Fibroblast of gingiva (primary cell): ENCODE measurements around the gene ECE1.
A peak's percentile ranks its signal among the peaks of the same experiment; 100 is the strongest.
"Not testable (repeated sequence)": the region's sequence is repeated elsewhere in the genome, so short reads cannot be mapped to it uniquely, and the experiment has no call there.

ENCODE experiments used
- DNase-seq: peaks from one replicate; pipeline ENCODE4 v3.0.0-alpha.2; 2011; ENCODE audit warnings: low read depth

Gene ECE1

DNA sequence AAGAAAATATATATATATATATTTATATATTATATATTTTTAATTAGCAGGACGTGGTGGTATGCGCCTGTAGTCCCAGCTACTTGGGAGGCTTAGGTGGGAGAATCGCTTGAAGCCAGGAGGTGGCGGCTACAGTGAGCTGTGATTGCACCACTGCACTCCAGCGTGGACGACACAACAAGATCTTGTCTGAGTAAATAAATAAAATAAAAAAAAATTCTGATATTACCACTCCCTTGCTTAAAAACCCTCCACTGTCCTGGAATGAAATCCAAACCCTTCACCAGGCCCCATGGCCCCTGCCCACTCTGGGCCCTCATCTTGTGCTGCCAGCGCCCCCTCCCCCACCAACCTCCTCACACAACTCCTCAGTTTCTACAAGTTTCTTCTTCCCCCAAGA is 1.7 kb upstream of the ECE1 start:
- no peak for DNase-seq

DNA sequence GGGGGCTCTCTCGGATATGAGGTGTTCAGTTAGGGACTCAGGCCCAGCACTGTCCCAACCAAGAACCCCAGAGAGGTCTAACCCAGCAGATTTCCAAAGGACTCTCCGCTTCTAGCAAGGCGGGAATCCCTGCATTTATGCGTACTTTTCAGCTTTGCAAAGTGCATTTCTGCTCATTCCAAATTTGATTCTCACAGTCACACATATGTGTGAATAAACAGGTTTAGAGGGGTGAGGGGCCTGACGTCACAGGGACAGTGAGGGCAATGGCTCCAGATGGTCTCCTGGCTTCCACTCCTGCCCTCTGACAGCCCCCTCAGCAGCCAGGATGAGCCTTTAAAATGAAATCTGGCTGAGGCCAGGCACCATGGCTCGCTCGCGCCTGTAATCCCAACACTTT is 921 bp upstream of the ECE1 start:
- no peak for DNase-seq

DNA sequence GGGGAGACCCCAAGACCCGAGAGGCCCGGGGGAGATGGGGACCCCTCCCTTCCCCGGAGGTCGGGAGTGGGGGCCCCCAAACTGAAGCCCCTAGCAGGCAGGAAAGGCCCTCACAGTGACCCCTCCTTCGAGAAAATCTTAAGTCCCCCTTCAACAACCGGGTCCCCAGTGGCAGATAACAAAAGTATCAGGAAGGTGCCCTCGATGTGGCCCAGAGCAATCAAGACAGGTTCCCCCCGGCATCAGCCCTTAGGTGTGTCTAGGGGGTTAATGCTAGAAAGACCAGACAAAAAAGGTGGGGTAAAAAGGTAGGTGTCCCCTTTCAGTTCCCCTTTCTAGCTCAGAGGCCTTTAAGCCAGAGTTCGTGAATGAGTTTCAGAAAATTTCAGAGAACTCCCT is 282 bp upstream of the ECE1 start:
- DNase-seq, result no peak

DNA sequence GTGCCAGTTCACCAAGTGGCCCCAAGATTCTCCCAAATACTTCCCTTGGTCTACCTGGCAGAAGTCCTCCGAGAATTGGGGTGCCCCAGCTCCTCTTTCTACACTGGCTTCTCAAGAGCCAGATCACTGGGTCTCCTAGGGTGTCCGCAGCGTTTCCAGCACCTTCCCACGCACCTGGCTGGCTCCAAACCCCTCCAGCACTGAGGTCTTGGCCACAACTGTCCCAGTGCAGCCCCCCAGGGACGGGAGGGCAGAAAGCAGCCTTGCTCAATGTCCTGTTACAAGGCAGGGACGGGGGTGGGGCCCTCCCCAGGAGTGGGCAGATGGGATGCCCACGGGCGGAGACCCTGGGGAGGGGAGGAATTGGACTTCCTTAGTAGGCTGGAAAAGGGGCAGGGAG is 1.1 kb downstream of the ECE1 start:
- no peak for DNase-seq

DNA sequence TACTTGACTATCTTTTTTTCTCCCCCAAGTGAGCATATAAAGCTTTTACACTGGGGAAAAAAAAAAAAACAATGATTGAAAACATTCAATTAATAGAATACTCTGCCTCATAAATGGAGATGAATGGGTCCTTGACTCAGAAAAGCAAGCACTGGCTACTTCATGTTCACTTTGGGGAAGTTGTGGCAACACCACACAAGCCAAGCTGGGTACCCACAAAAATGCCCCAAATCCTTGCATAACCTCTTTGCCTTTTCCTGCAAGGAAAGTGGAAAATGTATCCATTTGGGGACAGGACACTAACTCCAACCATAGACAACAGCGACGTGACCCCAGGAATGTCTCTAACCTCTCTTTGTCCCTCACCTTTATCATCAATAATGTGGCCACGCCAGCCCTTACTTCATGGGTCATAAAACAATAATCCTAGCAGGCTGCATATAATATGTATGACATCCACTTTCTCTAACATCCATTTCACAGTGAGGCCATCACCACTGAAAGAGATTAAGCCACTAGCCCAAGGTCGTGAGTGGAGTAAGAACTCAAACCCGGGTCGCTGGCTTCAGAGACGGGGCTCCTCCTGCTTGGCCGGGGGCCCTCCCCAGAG is 2.3 kb downstream of the ECE1 start:
- DNase-seq, result no peak

DNA sequence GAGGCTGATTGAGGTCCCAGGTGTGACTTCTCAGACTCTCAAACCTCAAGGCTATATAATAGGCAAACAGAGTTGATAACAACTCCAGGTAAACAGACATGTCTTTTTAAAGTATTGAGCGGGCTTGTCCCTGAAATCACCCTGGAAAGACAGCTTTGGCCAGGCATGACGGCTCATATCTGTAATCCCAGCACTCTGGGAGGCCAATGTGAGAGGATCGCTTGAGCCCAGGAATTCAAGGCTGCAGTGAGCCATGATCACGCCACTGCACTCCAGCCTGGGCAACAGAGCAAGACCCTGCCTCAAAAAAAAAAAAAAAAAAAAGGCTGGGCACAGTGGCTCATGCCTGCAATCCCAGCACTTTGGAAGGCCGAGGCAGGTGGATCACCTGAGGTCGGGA is 4.9 kb downstream of the ECE1 start:
- not testable (repeated sequence) for DNase-seq

DNA sequence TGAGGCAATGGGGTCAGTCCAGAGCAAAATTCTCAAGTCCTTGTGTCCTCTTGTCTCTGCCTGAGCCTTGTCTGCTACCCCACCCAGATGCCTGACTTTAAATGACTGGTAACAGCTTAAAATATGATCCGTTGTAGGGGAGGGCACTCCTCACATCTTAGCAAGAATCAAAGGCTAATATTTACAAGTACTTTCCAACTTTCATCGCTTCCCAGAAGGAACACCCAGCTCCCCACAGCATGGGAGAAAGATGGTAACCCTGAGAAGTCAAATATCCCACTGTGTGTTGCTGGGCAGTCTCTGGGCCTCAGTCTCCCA is 5.2 kb downstream of the ECE1 start:
- DNase-seq, result no peak

DNA sequence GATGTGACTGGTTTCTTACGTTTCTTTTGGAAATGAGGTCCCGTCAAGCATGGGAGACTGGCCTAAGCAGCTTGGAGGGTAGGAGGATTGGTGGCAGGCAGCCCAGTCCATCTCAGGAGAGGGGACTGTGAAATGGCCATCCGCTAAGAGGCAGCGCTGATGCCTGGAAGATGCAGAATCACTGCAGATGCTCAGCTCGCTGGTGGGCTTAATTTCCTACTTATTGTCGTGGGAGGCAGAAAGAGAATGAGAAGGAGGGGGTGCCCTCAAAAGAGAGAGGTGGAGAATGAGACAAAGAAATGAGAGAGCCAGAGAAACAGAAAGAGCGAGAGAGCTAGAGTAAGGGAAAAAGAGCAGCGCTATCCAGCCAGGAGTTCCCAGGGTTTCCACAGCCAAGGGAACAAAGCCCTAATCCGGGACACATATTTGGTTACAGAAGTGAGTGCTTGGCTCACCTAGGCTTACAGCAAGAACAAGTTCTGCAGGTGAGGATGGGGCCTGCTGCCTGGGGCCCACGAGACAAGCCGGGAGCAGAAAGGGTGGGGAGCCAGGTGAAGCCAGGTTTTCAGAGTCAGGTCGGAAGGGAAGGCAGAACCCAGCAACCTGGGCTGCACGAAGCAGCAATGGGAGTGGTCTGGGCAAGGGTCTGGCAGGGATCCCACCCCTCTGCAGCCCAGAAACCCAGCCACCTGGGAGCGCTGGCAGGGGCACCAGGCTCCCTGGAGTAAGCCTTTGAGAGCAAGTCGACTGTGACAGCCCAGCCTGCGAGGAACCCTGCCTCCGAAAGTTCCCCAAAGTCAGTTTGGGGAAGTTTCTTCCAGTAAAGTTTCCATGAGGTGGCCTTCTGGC is 5.8 kb downstream of the ECE1 start:
- DNase-seq, result no peak

DNA sequence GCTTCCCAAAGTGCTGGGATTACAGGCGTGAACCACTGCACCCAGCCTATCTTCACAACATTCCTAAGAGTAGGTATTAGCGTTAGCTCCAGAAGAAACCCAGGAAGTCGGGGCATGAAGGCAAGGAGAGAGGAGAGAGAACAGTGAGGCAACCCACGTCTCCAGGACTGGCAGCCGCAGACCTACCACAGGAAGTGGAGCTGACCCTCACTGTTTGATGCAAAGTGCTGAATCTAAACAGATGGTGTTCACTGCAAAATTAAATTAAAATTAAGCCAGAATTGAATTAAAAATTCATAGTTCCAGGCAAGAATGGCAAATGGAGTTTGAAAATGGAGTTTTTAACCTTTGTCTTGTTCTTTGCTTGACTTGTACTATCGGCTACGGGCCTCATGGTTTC is 6.7 kb downstream of the ECE1 start:
- DNase-seq, result no peak

DNA sequence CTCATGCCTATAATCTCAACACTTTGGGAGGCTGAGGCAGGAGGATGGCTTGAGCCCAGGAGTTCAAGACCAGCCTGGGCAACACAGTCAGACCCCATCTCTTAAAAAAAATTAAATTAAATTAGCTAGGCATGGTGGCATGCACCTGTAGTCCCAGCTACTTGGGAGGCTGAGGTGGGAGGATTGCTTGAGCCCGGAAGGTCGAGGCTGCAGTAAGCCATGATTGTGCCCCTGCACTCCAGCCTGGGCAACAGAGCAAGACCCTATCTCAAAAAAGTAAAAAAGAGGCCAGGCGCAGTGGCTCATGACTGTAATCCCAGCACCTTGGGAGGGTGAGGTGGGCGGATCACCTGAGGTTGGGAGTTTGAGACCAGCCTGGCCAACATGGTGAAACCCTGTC is 8.2 kb downstream of the ECE1 start:
- DNase-seq, result not testable (repeated sequence)

DNA sequence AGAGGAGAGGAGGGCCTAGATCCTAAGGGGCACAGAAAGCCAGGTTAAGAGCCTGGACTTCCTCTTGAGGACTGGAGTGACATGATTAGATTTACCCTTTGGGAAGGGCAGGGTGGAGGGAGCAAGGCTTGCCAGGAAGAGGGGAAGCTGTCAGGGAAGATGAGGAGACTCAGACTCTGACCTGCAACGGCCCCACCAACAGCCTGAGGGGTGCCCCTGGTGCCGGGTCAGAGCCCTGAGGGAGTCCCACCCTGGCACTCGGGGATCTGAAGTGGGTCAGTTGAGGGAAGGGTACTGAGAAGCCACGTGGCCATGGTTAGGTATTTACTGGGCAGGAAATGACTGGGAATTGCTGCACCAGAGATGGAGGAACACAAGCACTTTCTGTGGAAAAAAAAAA is 9.8 kb downstream of the ECE1 start:
- DNase-seq, result no peak

DNA sequence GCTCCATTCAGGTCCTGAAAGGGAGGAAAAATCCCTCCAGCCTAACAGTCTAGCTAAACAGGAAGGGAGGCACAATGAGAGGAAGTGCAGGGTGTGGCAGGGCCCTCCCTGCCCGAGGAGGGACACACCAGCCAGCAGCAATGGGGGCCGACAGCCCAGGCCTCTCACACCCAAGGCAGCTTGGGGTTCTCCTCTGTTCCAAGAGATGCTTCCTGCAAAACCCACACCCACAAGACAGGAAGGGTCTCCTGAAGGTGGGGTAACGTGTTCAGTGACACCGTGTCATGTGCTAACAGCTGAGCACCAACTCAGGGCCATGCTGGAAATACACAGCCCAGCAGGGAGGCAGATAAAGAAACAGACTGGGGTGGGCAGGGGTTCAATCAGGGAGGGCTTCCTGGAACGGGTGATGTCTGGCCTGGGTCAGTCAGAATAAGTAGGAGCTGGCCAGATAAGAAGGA is 10.2 kb downstream of the ECE1 start:
- no peak for DNase-seq

DNA sequence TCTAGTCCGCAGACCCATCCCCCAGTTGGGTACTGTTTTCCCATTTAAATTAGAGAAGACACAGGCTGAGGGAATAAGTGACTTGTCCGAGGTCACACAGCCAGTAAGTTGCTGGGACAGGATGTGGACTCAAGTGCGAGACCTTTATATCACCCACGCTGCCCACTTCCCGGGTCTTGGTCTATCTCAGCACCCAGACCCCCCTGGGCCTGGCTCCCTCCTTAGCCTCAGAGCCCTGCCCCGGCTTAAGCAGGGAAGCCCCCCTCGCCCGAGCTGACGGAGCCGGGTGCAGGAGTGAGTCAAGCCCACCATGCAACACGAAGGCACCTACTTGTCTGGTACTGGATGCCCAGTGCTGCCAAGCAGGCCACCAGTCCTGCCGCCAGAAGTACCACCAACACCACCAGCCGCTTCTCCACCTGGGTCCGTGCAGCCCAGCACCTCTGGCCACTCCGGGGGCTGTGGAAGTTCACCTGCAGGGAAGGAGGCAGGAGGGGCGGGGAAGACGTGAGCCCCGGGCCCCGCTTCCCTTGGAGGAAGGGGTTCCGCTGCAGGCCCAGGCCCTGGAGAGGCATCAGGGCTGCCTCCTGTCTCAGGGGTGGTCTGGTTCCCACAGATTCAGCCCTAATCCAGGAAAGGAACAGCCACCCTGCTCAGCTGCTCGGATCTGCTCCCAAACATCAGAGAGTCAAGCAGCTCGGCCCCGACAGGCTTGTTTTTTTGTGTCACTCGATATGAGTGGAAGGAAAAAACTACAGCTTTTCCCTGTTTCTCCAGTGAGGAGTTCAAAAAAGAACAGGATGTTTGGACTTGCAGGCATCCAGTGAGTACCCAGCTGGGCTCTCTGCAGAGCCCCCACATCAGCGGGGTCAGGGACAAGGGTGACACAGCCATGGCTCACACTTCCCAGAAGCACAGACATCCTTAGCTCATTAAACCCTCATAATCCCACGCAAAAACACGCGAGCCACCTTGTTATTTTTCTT is 11.1 kb downstream of the ECE1 start:
- no peak for DNase-seq

DNA sequence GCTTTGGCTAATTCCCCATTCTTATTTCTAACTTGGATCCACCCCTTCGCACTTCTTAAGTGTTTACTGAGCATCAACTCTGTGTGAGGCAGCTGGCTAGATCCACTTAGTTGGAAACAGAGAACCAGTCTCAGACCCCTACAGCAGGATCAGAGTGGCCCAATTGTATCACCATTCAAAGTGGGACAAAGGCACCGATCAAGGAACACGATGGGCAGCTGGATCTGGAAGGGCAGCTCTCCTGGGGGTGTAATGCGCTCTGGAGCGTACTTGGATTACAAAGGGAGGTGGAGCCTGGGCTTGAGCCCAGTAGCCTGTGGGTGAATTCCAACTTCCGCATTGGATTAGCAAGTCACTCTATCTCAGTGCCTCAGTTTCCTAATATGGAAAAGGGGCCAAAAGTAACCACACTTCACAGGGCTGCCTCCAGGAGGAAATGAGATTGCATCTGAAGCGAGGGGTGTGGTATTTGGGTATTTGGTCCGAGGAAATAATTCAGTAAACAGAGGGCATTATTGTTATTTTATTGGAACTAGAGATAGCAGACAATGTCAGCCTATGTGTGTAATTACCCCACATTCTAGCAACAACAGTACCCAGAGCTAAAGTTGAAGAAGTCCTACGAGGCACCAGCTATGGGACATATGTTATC is 11.9 kb downstream of the ECE1 start:
- DNase-seq, result peak; percentile 74

DNA sequence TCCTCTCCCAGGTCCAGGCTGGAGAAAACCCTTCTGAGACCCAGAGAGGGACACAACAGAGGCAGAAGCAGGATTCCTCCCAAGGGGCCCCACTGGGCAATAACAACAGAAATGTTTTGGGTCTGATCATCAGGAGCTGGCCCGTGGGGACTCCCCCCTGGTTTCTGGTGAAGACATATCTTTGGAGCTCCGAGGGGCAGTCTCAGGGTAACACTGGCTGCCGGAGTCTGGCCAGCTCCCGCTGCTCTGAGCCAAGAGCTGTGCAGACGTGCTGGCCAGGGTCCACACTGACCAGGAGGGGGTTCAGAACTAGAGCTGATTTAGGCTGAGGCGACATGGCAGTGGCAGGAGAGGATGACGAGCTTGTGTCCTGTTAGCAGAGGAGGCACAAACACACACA is 13.1 kb downstream of the ECE1 start:
- no peak for DNase-seq

DNA sequence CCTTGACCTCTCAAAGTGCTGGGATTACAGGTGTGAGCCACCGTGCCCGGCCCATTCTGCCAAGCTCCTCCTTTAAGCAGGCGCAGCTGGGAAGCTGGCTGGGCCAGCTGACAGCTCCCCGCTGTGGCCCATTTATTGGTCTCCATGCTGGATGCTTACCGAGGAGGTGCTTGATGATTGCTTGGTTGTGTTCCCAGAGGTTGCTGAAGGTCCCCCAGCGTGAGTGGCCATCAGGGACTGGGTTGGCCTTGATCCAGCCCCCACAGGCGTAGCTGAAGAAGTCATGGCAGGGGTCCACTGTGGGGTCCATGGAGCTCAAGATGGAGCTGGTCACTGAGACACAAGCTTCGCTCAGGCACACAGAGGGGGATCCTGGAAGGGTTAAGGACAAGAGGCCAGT is 17.7 kb downstream of the ECE1 start:
- no peak for DNase-seq

DNA sequence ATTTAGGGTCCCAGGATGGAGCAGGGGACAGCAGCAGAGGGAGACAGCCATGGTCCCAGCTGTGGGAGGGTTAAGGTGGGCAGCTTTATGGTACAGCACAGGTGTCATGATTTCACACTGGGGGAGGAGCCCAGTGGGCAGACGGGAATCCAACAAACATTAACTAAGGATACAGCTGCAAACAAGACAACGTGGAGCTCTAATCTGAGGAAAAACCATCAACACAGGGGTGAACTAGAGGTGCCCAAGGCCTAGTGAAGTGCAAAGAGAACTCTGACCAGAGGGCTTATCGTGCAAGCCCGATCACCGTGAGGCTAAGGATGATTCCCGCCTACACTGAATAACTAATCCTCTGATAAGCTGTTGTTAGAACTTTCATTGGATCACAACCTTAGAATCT is 18.7 kb downstream of the ECE1 start:
- DNase-seq, result no peak

DNA sequence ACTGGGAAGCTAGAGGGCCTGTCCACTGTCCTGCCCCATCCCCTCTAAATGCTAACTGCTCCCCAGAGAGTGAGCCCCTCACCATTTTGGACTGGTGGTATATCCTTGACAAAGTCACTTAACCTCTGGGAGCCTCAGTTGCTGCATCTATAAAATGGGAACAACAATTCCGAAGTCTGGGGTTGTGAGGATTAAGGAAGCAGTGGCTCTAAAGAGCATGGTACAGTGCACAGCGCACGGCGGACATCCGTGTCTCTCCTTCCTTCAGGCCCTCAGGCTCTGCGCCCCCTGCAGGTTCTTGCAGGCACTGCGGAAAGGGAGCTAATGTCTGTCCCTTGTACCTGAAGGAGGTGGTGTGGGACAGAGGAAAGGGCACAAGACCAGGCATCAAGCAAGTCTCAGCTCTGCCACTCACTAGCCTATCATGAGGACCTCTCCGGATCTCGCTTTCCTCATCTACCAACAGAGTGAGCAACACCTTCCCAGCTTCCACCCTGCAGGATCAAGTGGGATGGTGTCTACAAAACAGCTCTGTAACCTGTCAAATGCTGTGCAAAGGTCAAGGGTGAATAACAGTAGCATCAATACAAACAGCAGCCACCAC is 20.1 kb downstream of the ECE1 start:
- peak; percentile 65 for DNase-seq

DNA sequence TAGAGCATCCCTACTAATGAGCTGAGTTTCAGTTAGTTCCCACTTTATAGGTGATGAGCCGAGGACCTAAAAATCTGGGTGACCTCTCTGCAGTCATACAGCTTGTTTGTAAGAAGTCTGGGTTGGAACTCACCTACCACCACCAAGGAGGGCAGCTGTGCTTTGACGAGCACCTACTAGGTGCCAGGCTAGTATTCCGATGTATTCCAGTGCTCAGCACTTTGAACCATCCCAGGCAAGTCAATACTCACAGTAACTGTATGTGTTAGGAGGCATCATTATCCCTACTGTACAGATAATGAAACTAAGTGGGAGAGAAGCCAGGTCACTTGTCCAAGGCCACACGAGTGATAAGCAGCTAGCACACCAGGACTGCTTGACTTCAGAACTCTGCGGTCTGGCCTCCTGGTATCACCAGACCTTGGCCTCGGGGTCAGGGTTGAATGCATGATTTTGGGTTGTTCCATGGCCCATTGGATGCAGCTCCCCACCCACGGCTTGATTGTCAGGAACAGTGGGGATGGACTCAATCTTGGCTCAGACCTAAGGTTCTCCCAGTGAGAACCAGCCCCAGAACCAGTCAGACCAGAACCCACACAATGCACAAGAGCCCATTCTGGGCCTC is 20.7 kb downstream of the ECE1 start:
- no peak for DNase-seq

DNA sequence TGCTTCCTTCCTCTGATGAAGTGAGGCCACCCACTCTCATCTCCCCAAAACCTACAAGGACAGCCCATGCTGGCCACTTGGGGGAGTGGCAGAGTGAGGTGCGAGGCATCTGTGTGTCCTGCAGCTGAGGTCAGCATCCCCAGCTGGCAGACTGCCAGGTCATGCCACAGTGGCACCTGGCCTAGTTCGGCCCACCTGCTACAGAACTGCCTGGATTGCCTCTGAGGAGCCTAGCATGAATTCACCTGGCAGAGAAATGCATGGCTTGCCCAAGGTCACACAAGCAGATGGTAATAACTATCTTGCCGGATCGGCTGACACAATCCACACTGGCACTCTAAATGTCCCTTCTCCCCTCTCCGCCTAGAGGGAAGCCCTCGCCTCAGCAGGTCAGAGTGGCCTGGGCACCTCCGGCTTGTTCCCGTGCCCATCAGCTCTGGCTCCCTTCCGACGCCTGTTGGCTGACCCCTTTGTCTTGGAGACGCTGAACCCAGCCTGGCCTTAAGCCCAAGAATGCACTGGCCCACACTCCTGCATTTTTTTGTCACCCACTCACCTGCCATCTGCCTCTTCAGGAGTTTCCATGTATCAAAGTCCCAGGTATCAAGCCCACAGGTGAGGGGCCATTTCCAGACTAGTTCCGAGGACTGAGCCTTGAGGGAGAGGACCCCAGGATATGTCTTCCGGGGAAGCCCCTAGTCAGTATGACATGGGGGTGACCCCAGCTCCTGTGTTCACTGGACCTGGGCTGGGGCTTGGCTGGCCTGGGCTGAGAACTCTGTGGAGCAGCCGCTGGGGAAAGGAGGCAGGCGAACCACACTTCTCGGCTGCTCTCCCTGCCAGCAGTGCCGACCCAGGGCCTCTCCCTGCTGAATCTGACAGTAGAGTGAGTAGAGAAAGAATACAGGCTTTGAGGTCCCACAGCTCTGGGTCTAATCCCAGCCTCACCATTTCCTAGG is 21.7 kb downstream of the ECE1 start:
- DNase-seq, result no peak
